Hypothalamus (tissue), 51 donors: Measurements from ENCODE around the gene BMPR2.
"Not testable (repeated sequence)": the region's sequence is repeated elsewhere in the genome, so short reads cannot be mapped to it uniquely, and the experiment has no call there.

Experiments
- DNase-seq, 51 donors: peaks; one replicate each; lab custom pipeline; 2025; lab: John Stamatoyannopoulos, UW

BMPR2 gene

DNA sequence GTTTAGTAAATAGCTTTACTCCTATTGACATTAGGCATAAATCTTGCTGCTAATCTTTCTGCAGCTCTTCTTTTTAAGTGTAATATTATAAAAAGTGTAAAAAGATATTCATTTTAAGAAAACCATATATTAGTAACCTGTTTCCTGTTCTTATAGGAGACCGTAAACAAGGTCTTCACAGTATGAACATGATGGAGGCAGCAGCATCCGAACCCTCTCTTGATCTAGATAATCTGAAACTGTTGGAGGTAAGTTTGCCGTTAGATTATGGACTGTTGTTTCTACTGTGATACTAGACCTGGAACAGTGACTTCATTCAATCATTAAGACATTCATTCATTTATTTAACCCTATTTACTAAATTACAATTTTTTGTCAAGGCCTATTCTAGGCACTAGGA is 138.6 kb downstream of the BMPR2 start:
- no peak for DNase-seq

DNA sequence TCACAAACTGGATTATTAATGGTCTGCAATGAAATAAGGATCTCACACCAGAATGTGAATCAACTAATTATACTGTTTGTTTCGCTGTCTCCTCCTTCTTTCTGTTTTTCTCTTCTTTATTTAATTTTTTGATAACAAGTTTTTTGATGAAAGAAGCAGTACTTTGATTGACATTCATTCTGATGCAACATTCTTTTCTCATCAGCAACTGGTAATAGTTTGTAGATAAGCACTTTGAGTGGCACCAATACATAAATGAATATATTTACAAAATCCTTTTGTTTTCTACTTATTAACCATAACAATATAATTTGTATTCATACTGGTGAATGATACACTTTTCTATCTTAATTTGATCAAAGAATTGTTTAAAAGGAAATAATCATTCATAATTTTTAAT is 143.3 kb downstream of the BMPR2 start:
- no peak for DNase-seq

DNA sequence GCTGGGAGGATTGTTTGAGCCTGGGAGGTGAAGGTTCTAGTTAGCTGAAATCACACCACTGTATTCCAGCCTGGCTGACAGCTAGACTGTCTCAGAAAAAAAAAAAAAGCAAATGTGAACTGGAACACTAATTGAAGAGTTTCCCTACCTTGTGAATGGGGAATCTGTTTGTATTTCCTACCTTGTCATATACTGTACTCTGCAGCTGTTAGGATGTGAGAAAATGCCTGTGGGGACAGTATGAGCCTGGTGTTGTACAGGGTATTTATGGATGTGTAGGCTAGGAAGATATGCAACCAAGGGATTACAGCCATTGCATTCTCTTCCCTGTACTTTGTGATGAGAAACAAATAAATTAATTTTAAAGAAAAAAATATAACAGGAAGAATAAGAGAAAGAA is 145.3 kb downstream of the BMPR2 start:
- DNase-seq, result no peak

DNA sequence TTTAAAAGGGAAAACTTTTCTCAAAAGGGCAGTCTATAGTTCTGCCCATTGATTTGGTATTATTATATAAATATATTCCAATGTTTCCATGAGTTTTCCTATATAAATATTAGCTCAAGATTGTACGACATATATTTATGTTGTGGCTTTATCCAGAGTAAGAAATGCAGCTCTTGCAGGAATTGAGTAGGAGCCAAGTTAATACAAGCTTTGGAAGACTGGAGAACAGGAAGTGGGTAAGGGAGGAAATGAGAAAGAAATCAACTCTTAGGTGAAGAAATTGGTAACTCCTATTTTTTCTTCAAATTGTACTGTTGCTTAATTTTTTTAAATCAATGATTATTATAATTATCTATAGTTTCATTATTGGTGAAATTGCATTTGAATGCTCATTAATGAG is 153.3 kb downstream of the BMPR2 start:
- no peak for DNase-seq

DNA sequence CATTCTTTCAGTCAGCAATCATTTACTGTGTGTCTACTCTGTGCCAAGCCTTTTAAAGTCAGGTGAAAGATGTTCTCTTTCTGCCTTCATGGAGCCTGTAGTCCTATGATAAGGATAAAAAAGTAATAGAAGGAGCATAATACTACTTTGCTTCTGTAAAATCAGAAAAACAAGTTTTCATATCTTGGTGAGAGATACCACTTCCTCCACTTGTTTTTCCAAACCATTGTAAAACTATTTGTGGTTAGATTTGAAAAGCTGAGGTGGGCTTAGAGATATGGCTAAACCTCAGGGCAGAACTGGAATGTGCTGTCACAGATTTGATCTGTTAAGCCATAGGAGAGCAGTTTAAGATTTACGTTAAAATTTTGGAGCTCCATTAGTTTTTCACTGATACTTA is 153.9 kb downstream of the BMPR2 start:
- DNase-seq, result no peak

DNA sequence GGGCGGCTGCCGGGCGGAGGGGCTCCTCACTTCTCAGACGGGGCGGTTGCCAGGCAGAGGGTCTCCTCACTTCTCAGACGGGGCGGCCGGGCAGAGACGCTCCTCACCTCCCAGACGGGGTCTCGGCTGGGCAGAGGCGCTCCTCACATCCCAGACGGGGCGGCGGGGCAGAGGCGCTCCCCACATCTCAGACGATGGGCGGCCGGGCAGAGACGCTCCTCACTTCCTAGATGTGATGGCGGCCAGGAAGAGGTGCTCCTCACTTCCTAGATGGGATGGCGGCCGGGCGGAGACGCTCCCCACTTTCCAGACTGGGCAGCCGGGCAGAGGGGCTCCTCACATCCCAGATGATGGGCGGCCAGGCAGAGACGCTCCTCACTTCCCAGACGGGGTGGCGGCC is 159.2 kb downstream of the BMPR2 start:
- DNase-seq, result not testable (repeated sequence)

DNA sequence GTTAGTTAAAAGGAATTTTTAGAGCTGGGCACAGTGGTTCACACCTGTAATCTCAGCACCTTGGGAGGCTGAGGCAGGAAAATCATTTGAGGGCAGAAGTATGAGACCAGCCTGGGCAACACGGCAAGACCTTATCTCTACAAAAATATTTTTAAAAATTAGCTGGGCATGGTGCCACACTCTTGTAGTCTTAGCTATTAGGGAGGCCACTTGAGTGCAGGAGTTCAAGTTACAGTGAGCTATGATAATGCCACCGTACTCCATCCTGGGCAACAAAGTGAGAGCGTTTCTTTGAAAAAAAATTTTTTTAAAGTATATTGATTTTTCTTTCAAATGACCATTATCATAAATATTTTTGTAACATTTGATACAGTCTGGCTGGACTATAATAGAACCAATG is 165.0 kb downstream of the BMPR2 start:
- no peak for DNase-seq

DNA sequence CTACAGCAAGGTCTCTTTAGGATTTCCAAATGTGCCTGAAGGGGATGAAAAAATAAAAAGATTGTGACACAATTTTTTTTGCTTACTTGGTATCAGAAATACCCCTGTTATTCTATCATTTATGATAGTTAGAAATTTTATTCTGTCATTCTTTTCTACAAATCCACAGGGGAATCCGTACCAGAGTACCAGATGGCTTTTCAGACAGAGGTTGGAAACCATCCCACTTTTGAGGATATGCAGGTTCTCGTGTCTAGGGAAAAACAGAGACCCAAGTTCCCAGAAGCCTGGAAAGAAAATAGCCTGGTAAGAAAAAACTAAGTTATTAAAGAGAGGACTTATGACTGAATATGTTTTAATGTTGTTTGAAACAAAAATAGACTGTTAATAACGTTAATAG is 166.0 kb downstream of the BMPR2 start:
- DNase-seq, result no peak

DNA sequence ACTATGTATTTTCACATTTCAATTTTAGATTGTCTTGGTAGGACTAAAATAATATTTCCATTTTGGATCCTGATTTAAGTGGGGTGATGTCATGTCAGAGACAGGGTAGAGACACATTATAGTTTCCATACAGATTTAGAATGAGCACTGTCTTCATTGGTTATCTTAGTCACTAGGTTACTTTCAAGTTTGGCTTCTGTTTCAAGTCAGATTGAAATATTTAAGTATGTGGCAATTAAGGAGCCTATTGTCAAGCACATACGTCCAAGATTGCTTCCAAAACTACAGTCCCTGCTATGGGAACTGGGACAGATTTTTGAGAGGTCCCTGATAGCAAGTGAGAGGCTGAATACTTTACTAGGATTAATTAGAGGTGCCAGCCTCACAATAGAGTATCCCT is 169.4 kb downstream of the BMPR2 start:
- DNase-seq, result no peak

DNA sequence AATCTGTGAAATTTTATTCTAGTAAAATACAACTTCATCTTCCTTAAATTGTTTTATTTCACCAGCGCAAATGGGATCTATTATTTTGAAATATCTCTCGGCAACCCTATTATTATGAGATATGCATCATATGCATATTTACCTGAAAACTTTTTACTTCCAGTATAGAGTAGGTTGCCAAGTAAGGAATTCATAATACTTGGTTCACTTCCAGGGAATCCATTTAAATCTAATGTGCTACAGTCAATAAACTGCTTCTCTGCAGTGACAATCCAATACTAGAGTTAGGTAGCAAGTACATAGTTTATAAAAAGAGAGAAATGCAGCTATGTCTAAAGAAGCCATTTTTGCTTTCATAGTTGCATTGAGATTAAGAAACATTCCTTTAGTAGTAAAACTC is 169.8 kb downstream of the BMPR2 start:
- no peak for DNase-seq

DNA sequence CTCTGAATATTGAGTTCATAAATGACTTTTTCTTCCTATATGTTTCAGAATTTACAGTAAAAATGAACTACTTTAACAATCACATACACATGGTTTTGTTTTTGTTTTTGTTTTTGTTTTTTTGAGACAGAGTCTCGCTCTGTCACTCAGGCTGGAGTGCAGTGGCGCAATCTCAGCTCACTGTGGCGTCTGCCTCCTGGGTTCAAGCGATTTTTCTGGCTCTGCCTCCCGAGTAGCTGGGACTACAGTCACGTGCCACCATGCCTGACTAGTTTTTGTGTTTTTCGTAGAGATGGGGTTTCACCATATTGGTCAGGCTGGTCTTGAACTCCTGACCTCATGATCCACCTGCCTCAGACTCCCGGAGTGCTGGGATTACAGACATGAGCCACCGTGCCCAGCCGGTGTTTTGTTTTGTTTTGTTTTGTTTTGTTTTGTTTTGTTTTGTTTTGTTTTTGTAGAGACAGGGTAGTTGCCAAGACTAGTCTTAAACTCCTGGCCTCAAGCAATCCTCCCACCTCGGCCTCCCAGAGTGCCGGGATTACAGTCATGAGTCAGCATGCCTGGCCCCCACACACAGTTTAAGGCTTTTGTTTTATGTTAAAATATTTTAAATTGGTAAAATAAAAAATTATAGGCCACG is 170.5 kb downstream of the BMPR2 start:
- not testable (repeated sequence) for DNase-seq

DNA sequence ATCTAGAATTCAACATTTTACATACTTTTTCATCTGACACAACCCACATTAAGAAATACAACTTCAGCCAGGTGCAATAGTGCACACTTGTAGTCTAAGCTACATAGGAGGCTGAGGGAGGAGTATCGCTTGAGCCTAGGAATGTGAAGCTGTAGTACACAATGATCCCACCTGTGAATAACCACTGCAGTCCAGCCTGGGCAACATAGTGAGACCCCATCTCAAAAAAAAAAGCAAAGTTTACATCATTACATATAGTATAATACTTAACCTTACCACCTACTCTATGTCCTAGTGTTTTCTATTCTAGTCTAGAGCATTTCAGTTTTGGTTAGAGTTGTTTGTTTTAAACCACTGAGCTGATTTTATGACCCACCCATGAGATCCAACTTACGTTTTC is 172.1 kb downstream of the BMPR2 start:
- no peak for DNase-seq

DNA sequence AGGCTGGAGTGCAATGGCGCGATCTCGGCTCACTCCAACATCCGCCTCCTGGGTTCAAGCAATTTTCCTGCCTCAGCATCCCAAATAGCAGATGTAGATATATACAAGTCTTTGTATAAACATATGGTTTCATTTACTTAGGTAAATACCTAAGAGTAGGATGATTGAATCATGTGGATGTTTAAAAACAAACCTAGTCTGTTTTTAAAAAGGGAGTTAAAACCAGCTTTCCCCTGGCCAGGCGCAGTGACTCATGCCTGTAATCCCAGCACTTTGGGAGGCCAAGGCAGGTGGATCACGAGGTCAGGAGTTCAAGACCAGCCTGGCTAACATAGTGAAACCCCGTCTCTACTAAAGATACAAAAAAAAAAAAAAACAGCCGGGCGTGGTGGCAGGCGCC is 174.9 kb downstream of the BMPR2 start:
- not testable (repeated sequence) for DNase-seq

DNA sequence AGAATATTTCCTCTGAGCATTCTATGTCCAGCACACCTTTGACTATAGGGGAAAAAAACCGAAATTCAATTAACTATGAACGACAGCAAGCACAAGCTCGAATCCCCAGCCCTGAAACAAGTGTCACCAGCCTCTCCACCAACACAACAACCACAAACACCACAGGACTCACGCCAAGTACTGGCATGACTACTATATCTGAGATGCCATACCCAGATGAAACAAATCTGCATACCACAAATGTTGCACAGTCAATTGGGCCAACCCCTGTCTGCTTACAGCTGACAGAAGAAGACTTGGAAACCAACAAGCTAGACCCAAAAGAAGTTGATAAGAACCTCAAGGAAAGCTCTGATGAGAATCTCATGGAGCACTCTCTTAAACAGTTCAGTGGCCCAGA is 179.2 kb downstream of the BMPR2 start:
- no peak for DNase-seq

DNA sequence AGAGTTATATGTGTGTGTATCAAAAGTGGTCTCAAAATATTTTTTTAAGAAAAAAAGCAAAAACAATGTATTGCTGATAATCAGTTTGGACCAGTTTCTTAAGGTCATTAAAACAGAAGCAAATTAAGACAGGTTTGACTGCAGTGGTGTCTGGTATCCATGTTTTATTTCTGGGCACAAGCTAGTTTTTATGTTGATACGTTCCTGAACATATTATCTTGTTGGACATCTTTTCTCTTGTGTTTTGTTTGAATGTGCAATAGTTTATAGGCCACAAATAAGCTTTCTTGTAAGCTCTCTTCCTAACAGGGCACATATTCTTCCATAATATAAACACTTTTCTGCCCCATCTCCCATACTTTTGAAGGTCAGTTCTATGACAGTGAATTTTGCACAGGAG is 184.1 kb downstream of the BMPR2 start:
- no peak for DNase-seq

DNA sequence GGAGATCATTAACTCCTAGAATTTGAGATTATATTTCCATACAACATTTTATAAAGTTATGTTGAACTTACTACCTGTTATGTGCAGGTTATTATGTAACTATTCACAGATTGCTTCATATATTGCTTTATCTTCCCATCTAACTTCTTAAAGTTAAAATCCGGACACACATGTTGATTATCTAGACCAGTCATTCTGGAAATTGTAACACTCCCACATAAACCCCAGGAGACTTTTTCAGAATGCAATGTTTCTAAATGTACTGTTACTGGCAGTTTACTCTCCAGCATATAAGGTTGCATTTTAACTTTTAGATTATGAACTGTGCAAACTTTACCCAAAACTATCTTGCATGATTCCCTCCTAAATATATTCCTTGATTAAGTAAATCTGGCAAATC is 188.1 kb downstream of the BMPR2 start:
- DNase-seq, result no peak

DNA sequence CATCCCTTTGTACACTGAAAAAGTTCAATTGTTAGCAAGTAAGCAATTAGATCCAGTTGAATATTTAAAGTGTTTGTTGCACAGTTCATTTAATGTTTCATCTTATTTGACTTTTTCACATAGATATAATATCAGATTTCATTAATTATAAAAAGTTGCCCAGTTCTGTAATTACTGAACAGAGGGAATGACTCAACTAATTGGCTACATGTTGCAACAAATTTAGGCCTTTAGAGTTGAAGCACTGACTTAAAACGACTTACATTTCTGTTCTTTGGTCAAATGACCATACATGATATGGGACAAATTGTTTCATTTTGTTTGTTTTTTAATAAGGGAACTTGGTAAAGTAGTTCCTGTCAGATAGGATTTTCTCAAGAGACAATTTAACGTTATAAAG is 190.2 kb downstream of the BMPR2 start:
- no peak for DNase-seq

DNA sequence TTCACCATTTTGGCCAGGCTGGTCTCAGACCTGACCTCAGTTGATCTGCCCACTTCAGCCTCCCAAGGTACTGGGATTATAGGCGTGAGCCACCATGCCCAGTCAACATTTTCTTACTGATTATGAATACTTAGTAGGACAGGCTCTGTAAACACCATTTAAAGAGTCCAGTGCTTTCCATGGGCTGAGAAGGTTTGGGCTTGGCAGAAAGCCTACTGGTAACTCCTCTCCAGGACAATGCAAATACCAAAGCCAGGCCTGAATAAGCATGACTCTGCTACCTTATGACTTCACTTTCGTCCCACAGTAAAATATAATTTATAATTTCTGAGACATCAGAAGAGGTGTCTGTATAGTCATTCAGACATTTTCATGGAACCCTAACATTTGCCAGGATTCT is 198.4 kb downstream of the BMPR2 start:
- no peak for DNase-seq

DNA sequence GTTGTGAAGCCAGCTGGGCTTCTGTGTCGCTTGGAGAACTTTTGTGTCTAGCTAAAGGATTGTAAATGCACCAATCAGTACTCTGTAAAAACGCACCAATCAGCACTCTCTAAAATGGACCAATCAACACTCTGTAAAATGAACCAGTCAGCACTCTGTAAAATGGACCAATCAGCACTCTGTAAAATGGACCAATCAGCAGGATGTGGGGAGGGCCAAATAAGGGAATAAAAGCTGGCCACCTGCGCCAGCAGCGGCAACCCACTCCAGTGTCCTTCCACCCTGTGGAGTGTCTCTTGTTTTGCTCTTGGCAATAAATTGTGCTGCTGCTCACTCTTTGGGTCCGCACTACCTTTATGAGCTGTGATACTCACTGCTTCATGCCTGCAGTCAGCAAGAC is 199.1 kb downstream of the BMPR2 start:
- DNase-seq, result not testable (repeated sequence)

DNA sequence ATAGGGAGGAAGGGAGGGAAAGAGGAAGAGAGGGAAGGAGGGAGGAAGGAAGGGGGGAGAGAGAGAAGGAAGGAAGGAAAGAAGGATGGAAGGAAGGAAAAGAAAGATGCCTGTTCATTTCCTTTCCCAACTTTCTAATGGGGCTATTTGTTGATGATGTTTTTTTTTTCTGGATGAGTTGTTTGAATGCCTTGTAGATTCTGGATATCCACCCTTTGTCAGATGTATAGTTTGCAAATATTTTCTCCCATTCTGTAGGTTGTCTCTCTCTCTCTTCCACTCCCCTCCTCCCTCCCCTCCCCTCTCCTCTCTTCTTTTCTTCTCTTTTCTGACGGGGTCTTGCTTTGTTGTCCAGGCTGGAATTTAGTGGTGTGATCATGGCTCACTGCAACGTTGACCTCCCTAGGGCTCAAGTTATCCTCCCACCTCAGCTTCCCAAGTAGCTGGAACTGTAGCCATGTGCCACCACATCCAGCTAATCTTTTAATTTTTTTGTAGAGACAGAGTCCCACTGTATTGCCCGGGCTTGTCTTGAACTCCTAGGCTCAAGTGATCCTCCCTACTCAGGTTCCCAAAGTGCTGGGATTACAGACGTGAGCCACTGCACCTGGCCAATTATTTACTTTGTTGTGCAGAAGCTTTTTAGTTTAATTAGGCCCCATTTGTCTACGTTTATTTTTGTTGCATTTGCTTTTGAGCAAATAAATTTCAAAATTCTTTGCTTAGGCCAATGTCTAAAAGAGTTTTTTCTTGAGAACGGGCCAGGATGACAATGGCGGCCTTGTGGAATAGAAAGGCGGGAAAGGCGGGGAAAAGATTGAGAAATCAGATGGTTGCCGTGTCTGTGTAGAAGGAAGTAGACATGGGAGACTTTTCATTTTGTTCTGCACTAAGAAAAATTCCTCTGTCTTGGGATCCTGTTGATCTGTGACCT is 201.4 kb downstream of the BMPR2 start:
- DNase-seq, result no peak

DNA sequence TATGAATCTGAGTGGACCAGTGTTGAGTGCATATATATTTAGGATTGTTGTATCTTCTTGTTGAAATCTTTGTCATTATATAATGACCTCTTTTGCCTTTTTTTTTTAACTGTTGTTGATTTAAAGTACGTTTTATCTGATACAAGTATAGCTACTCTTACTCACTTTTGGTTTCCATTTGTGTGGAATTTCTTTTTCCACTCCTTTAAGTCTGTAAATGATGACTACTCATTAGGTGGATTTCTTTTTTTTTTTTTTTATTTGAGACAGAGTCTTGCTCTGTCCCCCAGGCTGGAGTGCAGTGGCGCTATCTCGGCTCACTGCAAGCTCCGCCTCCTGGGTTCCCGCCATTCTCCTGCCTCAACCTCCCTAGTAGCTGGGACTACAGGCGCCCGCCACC is 206.7 kb downstream of the BMPR2 start:
- not testable (repeated sequence) for DNase-seq

DNA sequence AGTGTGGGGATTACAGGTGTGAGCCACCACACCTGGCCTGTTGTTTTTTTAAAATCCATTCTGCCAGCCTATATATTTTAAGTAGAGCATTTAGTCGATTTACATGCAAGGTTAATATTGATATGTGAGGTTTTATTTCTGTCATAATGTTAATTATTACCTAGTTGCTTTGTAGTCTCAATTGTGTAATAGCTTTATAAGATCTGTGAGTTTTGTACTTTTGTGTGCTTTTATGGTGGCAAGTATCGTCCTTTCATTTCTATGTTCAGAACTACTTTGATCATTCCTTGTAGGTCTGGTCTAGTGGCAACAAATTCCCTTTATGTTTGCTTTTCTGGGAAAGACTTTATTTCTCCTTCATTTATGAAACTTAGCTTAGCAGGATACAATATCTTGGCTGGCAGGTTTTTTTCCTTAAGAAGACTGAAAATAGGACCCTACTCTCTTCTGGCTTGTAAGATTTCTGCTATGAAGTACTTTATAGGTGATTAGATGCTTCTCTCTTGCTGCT is 207.6 kb downstream of the BMPR2 start:
- DNase-seq, result no peak
